PC-9 (cell line): ENCODE results near the gene COG3. TPM values are rescaled to one million over a fixed set of nuclear protein-coding genes. Genes with fewer than 3 reads are reported as not detected.

Experiments
- BruUV-seq: library from RNA; stranded (reverse); fragments of 400-500 nt; replicated peaks from 2 replicates; lab custom pipeline; 2021; lab: Mats Ljungman, UMichigan
- CTCF ChIA-PET: fragments of 300-600 bp; sonication (Branson Sonifier 250); formaldehyde crosslinking; loops from one replicate; lab custom pipeline; 2022; ENCODE audit warnings: antibody characterized with exemption; lab: Charles Lee
- POLR2A ChIA-PET: fragments of 300-600 bp; sonication (Branson Sonifier 250); formaldehyde crosslinking; loops from one replicate; lab custom pipeline; 2022; ENCODE audit warnings: antibody characterized with exemption; ENCODE audit not compliant: unreplicated experiment; lab: Charles Lee
- DNase-seq, 2 experiments: peaks; one replicate each; pipeline versions ENCODE4 v3.0.0 to v3.0.0-alpha.2; 2015 to 2022; ENCODE audit warnings: mixed read lengths in 1 of 2
- H2AFZ ChIP-seq: fragments of 200-600 bp; sonication (generic); 2 replicates; pipeline ENCODE4 v1.8.1; 2017; ENCODE audit warnings: antibody characterized with exemption
- H3F3A ChIP-seq: fragments of 200-600 bp; sonication (generic); 2 replicates; pipeline ENCODE4 v1.8.1; 2017; ENCODE audit warnings: antibody characterized with exemption, mild to moderate bottlenecking, low read depth; ENCODE audit not compliant: insufficient read depth
- H3K27ac ChIP-seq: fragments of 200-600 bp; sonication (generic); 2 replicates; pipeline ENCODE4 v1.6.1; 2016; ENCODE audit warnings: mixed run types
- H3K27me3 ChIP-seq: fragments of 200-600 bp; sonication (generic); 2 replicates; pipeline ENCODE4 v1.6.1; 2016; ENCODE audit warnings: low read depth, mixed run types; ENCODE audit not compliant: insufficient read depth
- H3K36me3 ChIP-seq: fragments of 200-600 bp; sonication (generic); 2 replicates; pipeline ENCODE4 v1.6.1; 2016; ENCODE audit warnings: low read depth, mixed run types
- H3K4me1 ChIP-seq: fragments of 200-600 bp; sonication (generic); replicated peaks from 2 replicates; pipeline ENCODE4 v1.6.1; 2016; ENCODE audit warnings: mixed run types; ENCODE audit not compliant: insufficient read depth
- H3K4me2 ChIP-seq: fragments of 200-600 bp; sonication (generic); 2 replicates; pipeline ENCODE4 v1.6.1; 2017; ENCODE audit warnings: mixed run types
- H3K4me3 ChIP-seq: fragments of 200-600 bp; sonication (generic); 2 replicates; pipeline ENCODE4 v1.6.1; 2016; ENCODE audit warnings: mixed run types
- H3K79me2 ChIP-seq: fragments of 200-600 bp; sonication (generic); 2 replicates; pipeline ENCODE4 v1.6.1; 2017; ENCODE audit warnings: low read depth, mixed run types
- H3K9me2 ChIP-seq: fragments of 200-600 bp; sonication (generic); 2 replicates; pipeline ENCODE4 v1.8.1; 2017; ENCODE audit warnings: mild to moderate bottlenecking; ENCODE audit not compliant: insufficient read depth
- H3K9me3 ChIP-seq: fragments of 200-600 bp; sonication (generic); 2 replicates; pipeline ENCODE4 v1.8.1; 2016; ENCODE audit warnings: low read depth; ENCODE audit not compliant: insufficient read depth
- H4K20me1 ChIP-seq: fragments of 200-600 bp; sonication (generic); 2 replicates; pipeline ENCODE4 v1.8.1; 2017; ENCODE audit not compliant: insufficient read depth
- EZH2 ChIP-seq: fragments of 200-600 bp; sonication (generic); IDR thresholded peaks from 2 replicates; pipeline ENCODE4 v1.8.0; 2017; ENCODE audit warnings: antibody characterized with exemption, low read depth
- intact Hi-C: fragments of 100-400 bp; cut with micrococcal nuclease; formaldehyde crosslinking; loops from one replicate; pipeline ENCODE4 v1.10.0; 2022; ENCODE audit not compliant: unreplicated experiment
- total RNA-seq: library from RNA; stranded (reverse); gene quantifications from 2 replicates; pipeline ENCODE4 v1.2.3, GENCODE V29; 2021
- TF ChIP-seq, protein P1 (sequence below): fragments of 200-600 bp; sonication (generic); conservative IDR thresholded peaks from 2 replicates; pipeline ENCODE4 v1.6.1; 2017; ENCODE audit warnings: mixed run types, antibody characterized with exemption, mild to moderate bottlenecking, moderate library complexity

Gene COG3
- total RNA-seq, 1 experiment from 2014 or later, result 22.3 TPM

GRCh38 chr13:45542878-45543277, 78.1 kb downstream of the COG3 start:
- ChIA-PET CTCF (no interaction called here), POLR2A (no interaction called here)
- no peaks in the 10 kb centered on the region for H3K9me2 ChIP-seq
- H3K4me3 ChIP-seq, result no peak overlapping the region
- intact Hi-C loops, result no loop called here
- H3K27me3 ChIP-seq, result peaks cover 7% of the 10 kb centered on the region; the same call in 1 of the 2 replicates
- no peaks in the 10 kb centered on the region for H3K4me1 ChIP-seq
- H4K20me1 ChIP-seq, result no peaks in the 10 kb centered on the region
- no peak for TF ChIP-seq EZH2
- TF ChIP-seq, protein P1, sequence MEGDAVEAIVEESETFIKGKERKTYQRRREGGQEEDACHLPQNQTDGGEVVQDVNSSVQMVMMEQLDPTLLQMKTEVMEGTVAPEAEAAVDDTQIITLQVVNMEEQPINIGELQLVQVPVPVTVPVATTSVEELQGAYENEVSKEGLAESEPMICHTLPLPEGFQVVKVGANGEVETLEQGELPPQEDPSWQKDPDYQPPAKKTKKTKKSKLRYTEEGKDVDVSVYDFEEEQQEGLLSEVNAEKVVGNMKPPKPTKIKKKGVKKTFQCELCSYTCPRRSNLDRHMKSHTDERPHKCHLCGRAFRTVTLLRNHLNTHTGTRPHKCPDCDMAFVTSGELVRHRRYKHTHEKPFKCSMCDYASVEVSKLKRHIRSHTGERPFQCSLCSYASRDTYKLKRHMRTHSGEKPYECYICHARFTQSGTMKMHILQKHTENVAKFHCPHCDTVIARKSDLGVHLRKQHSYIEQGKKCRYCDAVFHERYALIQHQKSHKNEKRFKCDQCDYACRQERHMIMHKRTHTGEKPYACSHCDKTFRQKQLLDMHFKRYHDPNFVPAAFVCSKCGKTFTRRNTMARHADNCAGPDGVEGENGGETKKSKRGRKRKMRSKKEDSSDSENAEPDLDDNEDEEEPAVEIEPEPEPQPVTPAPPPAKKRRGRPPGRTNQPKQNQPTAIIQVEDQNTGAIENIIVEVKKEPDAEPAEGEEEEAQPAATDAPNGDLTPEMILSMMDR, result no peak
- no peaks in the 10 kb centered on the region for H3K79me2 ChIP-seq
- H3K36me3 ChIP-seq, result no peaks in the 10 kb centered on the region
- no peaks in the 10 kb centered on the region for H3K9me3 ChIP-seq
- H3F3A ChIP-seq, result no peaks in the 10 kb centered on the region
- H3K27ac ChIP-seq, result no peak overlapping the region
- no peak for DNase-seq
- H3K4me2 ChIP-seq, result no peak overlapping the region
- BruUV-seq, result no TSS peak
- no peak overlapping the region for H2AFZ ChIP-seq

DNA sequence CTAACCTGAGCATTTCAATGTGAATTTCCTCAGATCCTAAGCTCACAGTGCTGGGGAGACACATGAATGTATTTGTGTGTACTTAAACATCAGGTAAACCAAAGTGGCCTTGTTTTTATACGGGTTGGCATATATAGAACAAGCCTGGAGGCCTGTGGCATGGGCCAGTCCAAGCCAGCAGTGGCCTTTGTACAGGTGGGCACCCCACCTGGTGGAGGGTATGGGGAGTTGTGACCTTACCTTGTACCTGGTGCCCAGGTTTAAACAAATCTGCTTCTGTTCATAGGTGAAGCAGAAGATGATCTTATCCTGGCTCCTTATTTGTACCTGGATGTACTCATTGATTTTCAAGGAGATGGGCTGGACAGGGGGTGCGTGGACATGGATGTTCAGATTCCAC, 79.8 kb downstream of the COG3 start:
- Histone ChIP-seq H3K4me2 (no peak overlapping the region), H3K4me3 (no peak overlapping the region), H3F3A (no peaks in the 10 kb centered on the region), H2AFZ (no peak overlapping the region), H3K27ac (no peak overlapping the region), H3K79me2 (no peaks in the 10 kb centered on the region), H3K27me3 (peaks cover 23% of the 10 kb centered on the region; the same call in 1 of the 2 replicates), H4K20me1 (no peaks in the 10 kb centered on the region), H3K9me3 (no peaks in the 10 kb centered on the region), H3K4me1 (no peaks in the 10 kb centered on the region), H3K36me3 (no peaks in the 10 kb centered on the region), H3K9me2 (no peaks in the 10 kb centered on the region)
- no peak for DNase-seq
- intact Hi-C loops, result no loop called here
- BruUV-seq, result no TSS peak
- POLR2A ChIA-PET, result no interaction called here
- TF ChIP-seq EZH2, result no peak
- TF ChIP-seq, protein P1, result peak; percentile 32; the same call in 1 of the 2 replicates
- CTCF ChIA-PET, result interaction anchor here (1.1 kb wide), 1 partner anchor 34 kb away, joined by 4 read pairs; no protein-coding TSS in a partner anchor

- no peaks in the 10 kb centered on the region for H3K9me2 ChIP-seq
- ChIA-PET CTCF (interaction anchor here (1.1 kb wide), 1 partner anchor 35 kb away, joined by 4 read pairs; no protein-coding TSS in a partner anchor), POLR2A (no interaction called here)
- H3K36me3 ChIP-seq, result no peaks in the 10 kb centered on the region
- TF ChIP-seq, protein P1, result no peak
- TF ChIP-seq EZH2, result no peak
- no peak for DNase-seq
- no TSS peak for BruUV-seq
- intact Hi-C loops, result no loop called here
- no peak overlapping the region for H2AFZ ChIP-seq
- H3K79me2 ChIP-seq, result no peaks in the 10 kb centered on the region
- H3K4me1 ChIP-seq, result no peaks in the 10 kb centered on the region
- H3K4me2 ChIP-seq, result no peak overlapping the region
- H3K4me3 ChIP-seq, result no peak overlapping the region
- H3K27me3 ChIP-seq, result peaks cover 36% of the 10 kb centered on the region; the same call in 1 of the 2 replicates
- H3F3A ChIP-seq, result no peaks in the 10 kb centered on the region
- H3K27ac ChIP-seq, result no peak overlapping the region
- no peaks in the 10 kb centered on the region for H4K20me1 ChIP-seq
- H3K9me3 ChIP-seq, result no peaks in the 10 kb centered on the region
These were observed 81.1 kb downstream of the COG3 start for GRCh38 chr13:45545686-45546409.
